T-cell (primary cell): Measurements from ENCODE around the gene ATP6V0E2. TPM values are rescaled to one million over a fixed set of nuclear protein-coding genes. Genes with fewer than 3 reads are reported as not detected.
"Not testable (repeated sequence)": the region's sequence is repeated elsewhere in the genome, so short reads cannot be mapped to it uniquely, and the experiment has no call there.

Source experiments
- ATAC-seq, 4 experiments: fragments of 200-7000 bp in 3 of 4; fragments of 150-1000 bp in 1 of 4; cut with Tn5 transposase; replicated peaks in 1 of 4; 1 replicate in 3 of 4; 2 replicates in 1 of 4; pipeline ENCODE4 v1.10.0; 2021; ENCODE audit warnings: moderate library complexity in 3 of 4, mild to moderate bottlenecking in 2 of 4, moderate number of reproducible peaks in 1 of 4
- CTCF ChIA-PET, 2 donors: fragments of 300-600 bp; sonication (Branson Sonifier 250); formaldehyde crosslinking; loops; one replicate each; lab custom pipeline; 2022; ENCODE audit warnings: antibody characterized with exemption in 2 of 2; lab: Charles Lee
- POLR2A ChIA-PET, 2 donors: fragments of 300-600 bp; sonication (Branson Sonifier 250); formaldehyde crosslinking; loops; one replicate each; lab custom pipeline; 2022; ENCODE audit warnings: antibody characterized with exemption in 2 of 2; lab: Charles Lee
- DNase-seq, 35 experiments: peaks; one replicate each; pipeline versions ENCODE4 v3.0.0 to v3.0.0-alpha.2; 2013 to 2023
- H3K27ac ChIP-seq: one replicate; pipeline ENCODE4 v1.5.1; 2013; ENCODE audit warnings: low read length
- H3K27me3 ChIP-seq, 2 experiments: replicated peaks in 1 of 2; 1 replicate in 1 of 2; 2 replicates in 1 of 2; pipeline versions ENCODE4 v1.6.1 to v1.7.0; 2013; ENCODE audit warnings: low read length in 1 of 2, mixed read lengths in 1 of 2; ENCODE audit not compliant: control insufficient read depth in 2 of 2, insufficient read depth in 2 of 2; ENCODE audit errors: extremely low read depth in 1 of 2
- H3K36me3 ChIP-seq, 2 donors: 1 replicate in 1 of 2; 2 replicates in 1 of 2; pipeline versions ENCODE4 v1.6.1 to v1.7.0; 2013; ENCODE audit warnings: low read length in 1 of 2; ENCODE audit not compliant: control insufficient read depth in 2 of 2, insufficient read depth in 1 of 2; ENCODE audit errors: extremely low read depth in 1 of 2
- H3K4me1 ChIP-seq, 2 experiments: 1 replicate in 1 of 2; 2 replicates in 1 of 2; pipeline versions ENCODE4 v1.6.1 to v1.7.0; 2013; ENCODE audit warnings: low read length in 2 of 2, mixed read lengths in 1 of 2; ENCODE audit not compliant: insufficient read depth in 2 of 2, control insufficient read depth in 1 of 2; ENCODE audit errors: extremely low read depth in 1 of 2
- H3K4me3 ChIP-seq, 2 donors: 1 replicate in 1 of 2; 2 replicates in 1 of 2; pipeline versions ENCODE4 v1.5.1 to v1.7.0; 2013; ENCODE audit warnings: mild to moderate bottlenecking in 2 of 2, low read length in 1 of 2, moderate library complexity in 1 of 2; ENCODE audit not compliant: control insufficient read depth in 1 of 2; ENCODE audit errors: extremely low read depth in 1 of 2
- H3K9me3 ChIP-seq: 2 replicates; pipeline ENCODE4 v1.7.0; 2013
- H3K27ac Mint-ChIP-seq, 2 donors: one replicate each; pipeline ENCODE4 v1.8.0; 2020 to 2021; ENCODE audit warnings: mild to moderate bottlenecking in 2 of 2, mixed read lengths in 2 of 2
- H3K27me3 Mint-ChIP-seq, 2 donors: one replicate each; pipeline ENCODE4 v1.8.0; 2021 to 2022; ENCODE audit warnings: mixed read lengths in 2 of 2
- H3K36me3 Mint-ChIP-seq: one replicate; pipeline ENCODE4 v1.8.0; 2021; ENCODE audit warnings: mixed read lengths
- H3K4me1 Mint-ChIP-seq, 3 donors: one replicate each; pipeline ENCODE4 v1.8.0; 2020 to 2022; ENCODE audit warnings: mixed read lengths in 3 of 3, mild to moderate bottlenecking in 1 of 3
- H3K4me3 Mint-ChIP-seq, 3 donors: one replicate each; pipeline ENCODE4 v1.8.0; 2020 to 2022; ENCODE audit warnings: mild to moderate bottlenecking in 3 of 3, mixed read lengths in 3 of 3, moderate library complexity in 3 of 3
- H3K9me3 Mint-ChIP-seq, 3 donors: one replicate each; pipeline ENCODE4 v1.8.0; 2020 to 2022; ENCODE audit warnings: mixed read lengths in 3 of 3
- WGBS: methylation state at CpG from one replicate; pipeline ENCODE4 v1.1.5; 2013; ENCODE audit warnings: missing lambda C conversion rate; ENCODE audit not compliant: insufficient coverage; 5-methylcytosine and 5-hydroxymethylcytosine counted together
- total RNA-seq, 35 experiments: library from RNA in 6 of 35; stranded (reverse) in 6 of 35; fragments of 120-200 nt in 1 of 35; gene quantifications; one replicate each; pipeline versions ENCODE4 v1.2.1 to v1.2.4 and lab custom pipeline; 2013 to 2026

The ATP6V0E2 gene
- total RNA-seq, 5 donors from 2014 or later (not counting 1 experiment from before 2014, with no cell fraction given): 48.5 to 79.4 (median 63.9) TPM

GRCh38 chr7:149827089-149827981 lies 46.4 kb upstream of the ATP6V0E2 start:
- ATAC-seq: no peak
- Histone ChIP-seq H3K4me3 (no peak overlapping the region), H3K36me3 (no peaks in the 10 kb centered on the region), H3K9me3 (no peaks in the 10 kb centered on the region), H3K27ac (no peak overlapping the region), H3K27me3 (peaks cover 0 to 24% of the 10 kb centered on the region in 2 experiments), H3K4me1 (no peaks in the 10 kb centered on the region)
- Mint-ChIP-seq H3K27me3 (peaks cover 5 to 10% of the 10 kb centered on the region in 2 donors), H3K4me3 (no peak overlapping the region), H3K36me3 (no peaks in the 10 kb centered on the region), H3K9me3 (no peaks in the 10 kb centered on the region), H3K4me1 (peaks cover 0 to 1% (median 0%) of the 10 kb centered on the region in 3 donors), H3K27ac (peak overlapping the region in 1 of 2 donors; percentile 5)
- no peak for DNase-seq
- 74% methylated on average over 18 of the region's 23 CpGs for WGBS
- ChIA-PET CTCF (no interaction called here), POLR2A (no interaction called here)

GRCh38 chr7:149828357-149829309 lies 45.1 kb upstream of the ATP6V0E2 start:
- DNase-seq: no peak
- H3K4me3 ChIP-seq: no peak overlapping the region
- no peaks in the 10 kb centered on the region for H3K9me3 ChIP-seq
- no peaks in the 10 kb centered on the region for H3K36me3 ChIP-seq
- Mint-ChIP-seq H3K4me3 (no peak overlapping the region), H3K4me1 (peaks cover 0 to 1% (median 0%) of the 10 kb centered on the region in 3 donors), H3K27me3 (peaks cover 5 to 11% of the 10 kb centered on the region in 2 donors), H3K9me3 (no peaks in the 10 kb centered on the region), H3K36me3 (no peaks in the 10 kb centered on the region), H3K27ac (no peak overlapping the region)
- H3K4me1 ChIP-seq: no peaks in the 10 kb centered on the region
- ATAC-seq: no peak
- H3K27ac ChIP-seq: no peak overlapping the region
- H3K27me3 ChIP-seq: peaks cover 0 to 29% of the 10 kb centered on the region in 2 experiments
- CTCF ChIA-PET: no interaction called here
- WGBS: 92% methylated on average over 6 of the region's 19 CpGs
- POLR2A ChIA-PET: no interaction called here

DNA sequence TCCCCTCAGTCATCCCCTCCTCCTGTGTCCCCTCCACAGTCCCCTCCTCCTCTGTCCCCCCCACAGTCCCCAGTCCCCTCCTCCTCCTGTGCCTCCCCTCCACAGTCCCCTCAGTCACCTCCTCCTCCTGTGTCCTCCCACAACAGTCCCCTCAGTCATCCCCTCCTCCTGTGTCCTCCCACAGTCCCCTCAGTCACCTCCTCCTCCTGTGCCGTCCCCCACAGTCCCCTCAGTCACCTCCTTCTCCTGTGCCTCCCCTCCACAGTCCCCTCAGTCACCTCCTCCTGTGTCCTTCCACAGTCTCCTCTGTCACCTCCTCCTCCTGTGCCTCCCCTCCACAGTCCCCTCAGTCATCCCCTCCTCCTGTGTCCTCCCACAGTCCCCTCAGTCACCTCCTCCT lies 43.2 kb upstream of the ATP6V0E2 start:
- H3K4me1 ChIP-seq, POLR2A ChIA-PET, H3K4me3 Mint-ChIP-seq, H3K36me3 Mint-ChIP-seq, H3K4me1 Mint-ChIP-seq, H3K36me3 ChIP-seq, H3K27ac Mint-ChIP-seq, ATAC-seq, DNase-seq, H3K4me3 ChIP-seq, H3K27ac ChIP-seq, H3K9me3 Mint-ChIP-seq, H3K9me3 ChIP-seq, CTCF ChIA-PET: not testable (repeated sequence)
- peaks cover 9 to 14% of the 10 kb centered on the region in 2 donors for H3K27me3 Mint-ChIP-seq
- peaks cover 0 to 25% of the 10 kb centered on the region in 2 experiments for H3K27me3 ChIP-seq
- 58% methylated on average over 1 of the region's 1 CpG for WGBS

DNA sequence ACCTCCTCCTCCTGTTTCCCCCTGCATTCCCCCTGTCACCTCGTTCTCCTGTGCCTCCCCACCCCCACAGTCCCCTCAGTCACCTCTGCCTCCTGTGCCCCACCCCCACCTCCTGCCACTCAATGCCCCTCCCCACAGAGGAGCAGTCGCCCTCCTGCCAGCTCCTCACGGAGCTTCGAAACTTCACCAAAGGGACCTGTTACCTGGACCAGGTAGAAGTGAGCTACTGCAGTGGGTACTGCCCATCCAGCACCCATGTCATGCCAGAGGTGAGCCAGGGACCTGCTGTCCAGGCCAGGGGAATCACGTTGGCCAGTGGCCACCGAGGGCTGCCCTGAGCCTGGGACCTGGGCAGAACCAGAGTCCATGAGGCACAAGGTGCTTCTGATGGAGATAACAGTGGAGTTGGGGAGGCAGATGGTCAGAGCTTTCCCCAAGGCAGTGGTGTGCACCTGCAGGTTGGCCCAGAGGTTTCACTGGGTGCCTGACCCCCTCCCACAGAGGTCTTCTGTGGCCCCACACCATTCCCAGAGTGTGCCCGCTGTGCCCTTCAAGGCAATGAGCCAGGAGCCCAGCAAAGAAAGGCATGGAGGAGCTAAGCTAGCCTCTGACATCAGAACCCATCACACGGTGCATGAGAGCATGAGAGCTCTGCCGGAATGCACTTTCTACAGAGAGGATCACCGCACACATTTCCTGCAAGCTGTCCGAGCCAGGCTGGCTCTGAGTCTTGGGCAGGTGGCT lies 42.6 kb upstream of the ATP6V0E2 start:
- H3K9me3 Mint-ChIP-seq: no peaks in the 10 kb centered on the region
- H3K4me3 ChIP-seq: no peak overlapping the region
- DNase-seq (no peak), ATAC-seq (no peak)
- 60% methylated on average over 11 of the region's 11 CpGs for WGBS
- no peaks in the 10 kb centered on the region for H3K4me1 ChIP-seq
- H3K27ac Mint-ChIP-seq: no peak overlapping the region
- peaks cover 9 to 14% of the 10 kb centered on the region in 2 donors for H3K27me3 Mint-ChIP-seq
- no peaks in the 10 kb centered on the region for H3K36me3 Mint-ChIP-seq
- no peaks in the 10 kb centered on the region for H3K36me3 ChIP-seq
- CTCF ChIA-PET: interaction anchor here in 1 of 2 donors (0.6 kb wide), 1 partner anchor 52 kb away, joined by 4 read pairs; no protein-coding TSS in a partner anchor
- H3K9me3 ChIP-seq: no peaks in the 10 kb centered on the region
- H3K4me1 Mint-ChIP-seq: peaks cover 0 to 1% (median 0%) of the 10 kb centered on the region in 3 donors
- POLR2A ChIA-PET: no interaction called here
- no peak overlapping the region for H3K4me3 Mint-ChIP-seq
- H3K27me3 ChIP-seq: peaks cover 0 to 25% of the 10 kb centered on the region in 2 experiments
- no peak overlapping the region for H3K27ac ChIP-seq

- POLR2A ChIA-PET: no interaction called here
- CTCF ChIA-PET: no interaction called here
- Histone ChIP-seq H3K27ac (no peak overlapping the region), H3K4me3 (no peak overlapping the region), H3K4me1 (no peaks in the 10 kb centered on the region), H3K27me3 (peaks cover 0 to 25% of the 10 kb centered on the region in 2 experiments), H3K36me3 (no peaks in the 10 kb centered on the region), H3K9me3 (no peaks in the 10 kb centered on the region)
- H3K4me1 Mint-ChIP-seq: peaks cover 0 to 1% (median 0%) of the 10 kb centered on the region in 3 donors
- WGBS: 82% methylated on average over 3 of the region's 9 CpGs
- no peak for ATAC-seq
- DNase-seq: no peak
- H3K36me3 Mint-ChIP-seq: no peaks in the 10 kb centered on the region
- H3K9me3 Mint-ChIP-seq: no peaks in the 10 kb centered on the region
- H3K27ac Mint-ChIP-seq: no peak overlapping the region
- peaks cover 9 to 14% of the 10 kb centered on the region in 2 donors for H3K27me3 Mint-ChIP-seq
- no peak overlapping the region for H3K4me3 Mint-ChIP-seq
Measured at GRCh38 chr7:149831741-149832219, 42.0 kb upstream of the ATP6V0E2 start.
